ENCODE data around the gene PLCL1. TPM values are rescaled to one million over a fixed set of nuclear protein-coding genes. Genes with fewer than 3 reads are reported as not detected.

Gene PLCL1
- total RNA-seq, 2 donors from 2014 or later: 0.04 to 0.11 TPM

DNA sequence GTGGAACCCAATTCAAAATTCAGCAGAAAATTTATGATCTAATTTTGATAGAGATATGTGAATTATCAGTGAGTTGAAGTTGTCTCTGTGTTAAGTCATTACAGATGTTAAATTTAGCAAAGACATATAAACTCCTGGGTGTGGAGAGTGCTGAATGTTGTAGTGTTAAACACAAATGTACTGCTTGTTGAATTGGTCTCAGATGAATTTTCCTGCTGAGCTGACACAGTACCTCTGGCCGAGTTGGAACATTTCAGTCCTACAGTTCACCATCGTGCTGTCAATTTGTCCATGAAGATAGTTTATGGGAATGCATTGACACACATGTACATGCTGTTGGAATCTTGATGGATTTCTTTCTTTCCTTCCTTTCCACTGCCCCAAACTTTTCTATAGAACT, 255.9 kb downstream of the PLCL1 start:
- Mint-ChIP-seq H3K4me3 (no peak overlapping the region), H3K4me1 (peaks cover 7% of the 10 kb centered on the region), H3K27me3 (ENCODE audit: insufficient read depth) (no peaks in the 10 kb centered on the region), H3K36me3 (ENCODE audit: low read depth) (no peaks in the 10 kb centered on the region), H3K27ac (no peak overlapping the region), H3K9me3 (no peaks in the 10 kb centered on the region)
- Histone ChIP-seq H3K27ac (ENCODE audit: low read depth, low read length) (no peak overlapping the region), H3K9ac (ENCODE audit: extremely low read depth, low read length, poor library complexity, severe bottlenecking) (no peak overlapping the region), H3K9me3 (ENCODE audit: control insufficient read depth, low read length) (no peaks in the 10 kb centered on the region), H3K27me3 (ENCODE audit: control insufficient read depth, insufficient read depth, low read length, poor library complexity, severe bottlenecking) (no peaks in the 10 kb centered on the region), H3K4me1 (ENCODE audit: control insufficient read depth, insufficient read depth, low read length) (no peaks in the 10 kb centered on the region), H3K36me3 (ENCODE audit: control insufficient read depth, insufficient read depth, low read length) (no peaks in the 10 kb centered on the region), H3K4me3 (ENCODE audit: low read length) (no peak overlapping the region)
- TF ChIP-seq, protein P1, sequence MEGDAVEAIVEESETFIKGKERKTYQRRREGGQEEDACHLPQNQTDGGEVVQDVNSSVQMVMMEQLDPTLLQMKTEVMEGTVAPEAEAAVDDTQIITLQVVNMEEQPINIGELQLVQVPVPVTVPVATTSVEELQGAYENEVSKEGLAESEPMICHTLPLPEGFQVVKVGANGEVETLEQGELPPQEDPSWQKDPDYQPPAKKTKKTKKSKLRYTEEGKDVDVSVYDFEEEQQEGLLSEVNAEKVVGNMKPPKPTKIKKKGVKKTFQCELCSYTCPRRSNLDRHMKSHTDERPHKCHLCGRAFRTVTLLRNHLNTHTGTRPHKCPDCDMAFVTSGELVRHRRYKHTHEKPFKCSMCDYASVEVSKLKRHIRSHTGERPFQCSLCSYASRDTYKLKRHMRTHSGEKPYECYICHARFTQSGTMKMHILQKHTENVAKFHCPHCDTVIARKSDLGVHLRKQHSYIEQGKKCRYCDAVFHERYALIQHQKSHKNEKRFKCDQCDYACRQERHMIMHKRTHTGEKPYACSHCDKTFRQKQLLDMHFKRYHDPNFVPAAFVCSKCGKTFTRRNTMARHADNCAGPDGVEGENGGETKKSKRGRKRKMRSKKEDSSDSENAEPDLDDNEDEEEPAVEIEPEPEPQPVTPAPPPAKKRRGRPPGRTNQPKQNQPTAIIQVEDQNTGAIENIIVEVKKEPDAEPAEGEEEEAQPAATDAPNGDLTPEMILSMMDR (conservative IDR thresholded peaks at IDR 0.05): no peak
- 67 to 87% methylated on average over 1 to 2 of the region's 2 CpGs for WGBS, 2 experiments (ENCODE audit: insufficient coverage in 1 of 2, insufficient read length in 1 of 2)
- no peak for DNase-seq

DNA sequence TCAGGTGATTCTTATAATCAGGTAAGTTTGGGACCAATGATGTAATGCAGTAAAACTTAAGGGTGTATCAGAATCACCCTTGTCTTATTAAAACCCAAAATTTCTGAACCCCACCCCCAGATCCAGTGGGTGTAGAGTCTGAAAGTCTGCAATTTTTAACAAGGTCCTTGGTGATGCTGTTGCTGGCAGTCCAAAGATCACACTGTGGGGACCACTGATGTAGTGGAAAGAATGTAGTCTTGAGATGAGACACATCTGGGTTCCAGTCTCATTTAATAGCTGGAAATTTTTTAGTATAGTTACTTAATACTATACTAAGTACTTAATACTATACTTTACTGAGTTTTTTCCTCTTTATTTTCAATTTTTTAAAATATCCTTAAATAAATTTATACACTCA, 258.4 kb downstream of the PLCL1 start:
- no peak overlapping the region for H3K27ac Mint-ChIP-seq
- no peaks in the 10 kb centered on the region for H3K36me3 ChIP-seq (ENCODE audit: control insufficient read depth, insufficient read depth, low read length)
- H3K4me3 ChIP-seq (ENCODE audit: low read length): no peak overlapping the region
- no peaks in the 10 kb centered on the region for H3K27me3 Mint-ChIP-seq (ENCODE audit: insufficient read depth)
- H3K9me3 Mint-ChIP-seq: no peaks in the 10 kb centered on the region
- no peaks in the 10 kb centered on the region for H3K4me1 ChIP-seq (ENCODE audit: control insufficient read depth, insufficient read depth, low read length)
- no peak overlapping the region for H3K4me3 Mint-ChIP-seq
- no peak overlapping the region for H3K27ac ChIP-seq (ENCODE audit: low read depth, low read length)
- TF ChIP-seq, protein P1 (conservative IDR thresholded peaks at IDR 0.05): no peak
- H3K4me1 Mint-ChIP-seq: peaks cover 4% of the 10 kb centered on the region
- H3K36me3 Mint-ChIP-seq (ENCODE audit: low read depth): no peaks in the 10 kb centered on the region
- H3K9me3 ChIP-seq (ENCODE audit: control insufficient read depth, low read length): no peaks in the 10 kb centered on the region
- DNase-seq: no peak
- no peaks in the 10 kb centered on the region for H3K27me3 ChIP-seq (ENCODE audit: control insufficient read depth, insufficient read depth, low read length, poor library complexity, severe bottlenecking)
- H3K9ac ChIP-seq (ENCODE audit: extremely low read depth, low read length, poor library complexity, severe bottlenecking): no peak overlapping the region

DNA sequence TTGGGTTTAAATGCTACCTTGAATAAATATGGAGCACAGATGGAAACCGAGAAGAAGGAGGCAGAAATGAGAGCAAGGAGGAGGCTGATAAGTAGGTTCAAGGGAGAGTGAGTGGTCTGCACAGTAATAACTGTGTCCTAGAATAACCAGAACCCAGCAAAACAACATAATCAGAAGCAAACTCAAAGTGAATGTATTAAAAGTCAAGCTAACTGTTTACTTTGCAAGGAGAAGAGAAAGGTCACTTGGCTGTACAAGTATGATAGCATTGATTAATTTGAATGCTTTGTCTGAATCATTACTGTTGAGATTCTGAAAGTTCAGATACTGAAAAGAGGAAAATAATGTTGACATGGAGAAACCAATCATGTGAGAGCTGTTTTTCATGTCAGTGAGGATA, 258.8 kb downstream of the PLCL1 start:
- Mint-ChIP-seq H3K36me3 (ENCODE audit: low read depth) (no peaks in the 10 kb centered on the region), H3K27me3 (ENCODE audit: insufficient read depth) (no peaks in the 10 kb centered on the region), H3K4me1 (peaks cover 4% of the 10 kb centered on the region)

More for the DNA sequence above, 258.8 kb downstream of the PLCL1 start:
- H3K27ac ChIP-seq (ENCODE audit: low read depth, low read length): no peak overlapping the region
- TF ChIP-seq, protein P1 (conservative IDR thresholded peaks at IDR 0.05): no peak
- H3K4me3 ChIP-seq (ENCODE audit: low read length): no peak overlapping the region
- Mint-ChIP-seq H3K4me3 (no peak overlapping the region), H3K9me3 (no peaks in the 10 kb centered on the region), H3K27ac (no peak overlapping the region)
- H3K36me3 ChIP-seq (ENCODE audit: control insufficient read depth, insufficient read depth, low read length): no peaks in the 10 kb centered on the region
- no peaks in the 10 kb centered on the region for H3K27me3 ChIP-seq (ENCODE audit: control insufficient read depth, insufficient read depth, low read length, poor library complexity, severe bottlenecking)
- no peak overlapping the region for H3K9ac ChIP-seq (ENCODE audit: extremely low read depth, low read length, poor library complexity, severe bottlenecking)
- 80% methylated on average over 1 of the region's 1 CpG; no CpG with 5 or more reads in 1 of the 2 experiments for WGBS, 2 experiments (ENCODE audit: insufficient coverage in 1 of 2, insufficient read length in 1 of 2)
- no peaks in the 10 kb centered on the region for H3K4me1 ChIP-seq (ENCODE audit: control insufficient read depth, insufficient read depth, low read length)
- no peak for DNase-seq
- no peaks in the 10 kb centered on the region for H3K9me3 ChIP-seq (ENCODE audit: control insufficient read depth, low read length)

Measured in endodermal cell (in vitro differentiated cells).